Body of pancreas (tissue), 4 donors: ENCODE results near the gene ATF7IP2.

ENCODE experiments used
- POLR2A ChIP-seq, 3 donors: fragments of 450-650 bp; IDR thresholded peaks; one replicate each; pipeline ENCODE4 v1.6.1; 2016; ENCODE audit warnings: antibody characterized with exemption in 3 of 3, mild to moderate bottlenecking in 2 of 3
- TF ChIP-seq, protein P1 (sequence below), 7 experiments: fragments of 450-650 bp in 4 of 7; fragments of 200-600 bp in 3 of 7; sonication (generic) in 3 of 7; IDR thresholded peaks; one replicate each; pipeline ENCODE4 v1.5.1; 2016 to 2019; ENCODE audit warnings: antibody characterized with exemption in 7 of 7

DNA sequence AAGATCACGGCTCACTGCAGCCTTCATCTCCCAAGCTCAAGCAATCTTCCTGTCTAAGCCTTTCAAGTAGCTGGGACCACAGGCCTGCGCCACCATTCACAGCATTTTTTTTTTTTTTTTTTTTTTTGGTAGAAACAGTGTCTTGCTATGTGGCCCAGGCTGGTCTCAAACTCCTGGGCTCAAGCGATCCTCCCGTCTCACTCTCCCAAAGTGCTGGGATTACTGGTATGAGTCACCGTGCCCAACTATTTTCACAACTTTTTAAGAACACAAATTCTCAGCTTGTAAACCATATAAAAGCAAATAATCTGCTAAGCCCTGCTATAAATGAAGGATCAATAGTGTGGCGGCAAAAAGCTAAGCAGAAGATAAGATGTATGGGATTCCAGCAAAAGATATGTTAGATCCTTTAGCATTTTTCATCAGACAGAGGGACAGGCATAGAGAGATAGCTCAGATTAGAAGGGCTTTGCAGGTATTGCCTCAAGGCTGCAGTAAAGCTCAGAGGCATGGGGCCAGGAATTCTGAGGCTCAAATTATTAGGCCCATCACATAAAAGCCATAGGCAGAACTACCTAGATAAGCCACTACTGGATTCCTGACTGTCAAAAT lies 139.5 kb downstream of the ATF7IP2 start:
- TF ChIP-seq, protein P1, sequence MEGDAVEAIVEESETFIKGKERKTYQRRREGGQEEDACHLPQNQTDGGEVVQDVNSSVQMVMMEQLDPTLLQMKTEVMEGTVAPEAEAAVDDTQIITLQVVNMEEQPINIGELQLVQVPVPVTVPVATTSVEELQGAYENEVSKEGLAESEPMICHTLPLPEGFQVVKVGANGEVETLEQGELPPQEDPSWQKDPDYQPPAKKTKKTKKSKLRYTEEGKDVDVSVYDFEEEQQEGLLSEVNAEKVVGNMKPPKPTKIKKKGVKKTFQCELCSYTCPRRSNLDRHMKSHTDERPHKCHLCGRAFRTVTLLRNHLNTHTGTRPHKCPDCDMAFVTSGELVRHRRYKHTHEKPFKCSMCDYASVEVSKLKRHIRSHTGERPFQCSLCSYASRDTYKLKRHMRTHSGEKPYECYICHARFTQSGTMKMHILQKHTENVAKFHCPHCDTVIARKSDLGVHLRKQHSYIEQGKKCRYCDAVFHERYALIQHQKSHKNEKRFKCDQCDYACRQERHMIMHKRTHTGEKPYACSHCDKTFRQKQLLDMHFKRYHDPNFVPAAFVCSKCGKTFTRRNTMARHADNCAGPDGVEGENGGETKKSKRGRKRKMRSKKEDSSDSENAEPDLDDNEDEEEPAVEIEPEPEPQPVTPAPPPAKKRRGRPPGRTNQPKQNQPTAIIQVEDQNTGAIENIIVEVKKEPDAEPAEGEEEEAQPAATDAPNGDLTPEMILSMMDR (IDR thresholded peaks at IDR 0.05), result no peak
- TF ChIP-seq POLR2A (IDR thresholded peaks at IDR 0.05), result no peak
